Endodermal cell (in vitro differentiated cells): ENCODE measurements around the gene TCF4. TPM values are rescaled to one million over a fixed set of nuclear protein-coding genes. Genes with fewer than 3 reads are reported as not detected.

Experiments
- DNase-seq: peaks from one replicate; pipeline ENCODE4 v3.0.0-alpha.2; 2017
- H3K27ac ChIP-seq: 2 replicates; pipeline ENCODE4 v1.5.1; 2013; ENCODE audit warnings: mild to moderate bottlenecking, low read depth, low read length, moderate library complexity
- H3K27me3 ChIP-seq: 2 replicates; pipeline ENCODE4 v1.6.1; 2013; ENCODE audit warnings: mild to moderate bottlenecking, low read length, moderate library complexity; ENCODE audit not compliant: insufficient read depth, control insufficient read depth, poor library complexity, severe bottlenecking
- H3K36me3 ChIP-seq: 2 replicates; pipeline ENCODE4 v1.7.0; 2013; ENCODE audit warnings: mild to moderate bottlenecking, low read length, moderate library complexity; ENCODE audit not compliant: control insufficient read depth, insufficient read depth
- H3K4me1 ChIP-seq: one replicate; pipeline ENCODE4 v1.7.0; 2013; ENCODE audit warnings: low read length; ENCODE audit not compliant: control insufficient read depth, insufficient read depth
- H3K4me3 ChIP-seq: 2 replicates; pipeline ENCODE4 v1.5.1; 2013; ENCODE audit warnings: mild to moderate bottlenecking, low read length, moderate library complexity
- H3K9ac ChIP-seq: 2 replicates; pipeline ENCODE4 v1.6.1; 2013; ENCODE audit warnings: mild to moderate bottlenecking, low read length, moderate library complexity; ENCODE audit not compliant: poor library complexity, severe bottlenecking; ENCODE audit errors: extremely low read depth
- H3K9me3 ChIP-seq: 2 replicates; pipeline ENCODE4 v1.6.1; 2013; ENCODE audit warnings: mild to moderate bottlenecking, low read length, moderate library complexity; ENCODE audit not compliant: control insufficient read depth
- H3K27ac Mint-ChIP-seq: 2 replicates; pipeline ENCODE4 v1.8.0; 2020; ENCODE audit warnings: mixed read lengths
- H3K27me3 Mint-ChIP-seq: 2 replicates; pipeline ENCODE4 v1.8.0; 2021; ENCODE audit warnings: mild to moderate bottlenecking, mixed read lengths; ENCODE audit not compliant: insufficient read depth
- H3K36me3 Mint-ChIP-seq: 2 replicates; pipeline ENCODE4 v1.8.0; 2020; ENCODE audit warnings: low read depth, mixed read lengths
- H3K4me1 Mint-ChIP-seq: 2 replicates; pipeline ENCODE4 v1.8.0; 2020; ENCODE audit warnings: mixed read lengths
- H3K4me3 Mint-ChIP-seq: 2 replicates; pipeline ENCODE4 v1.8.0; 2020; ENCODE audit warnings: mild to moderate bottlenecking, moderate library complexity, mixed read lengths
- H3K9me3 Mint-ChIP-seq: 2 replicates; pipeline ENCODE4 v1.8.0; 2020; ENCODE audit warnings: mild to moderate bottlenecking, mixed read lengths
- WGBS, 2 experiments: methylation state at CpG; one replicate each; pipeline versions ENCODE4 v1.1.5 to v1.1.7; 2013; ENCODE audit warnings: missing lambda C conversion rate in 2 of 2, mixed read lengths in 1 of 2; ENCODE audit not compliant: insufficient coverage in 1 of 2, insufficient read length in 1 of 2; 5-methylcytosine and 5-hydroxymethylcytosine counted together
- total RNA-seq, 2 donors: library from RNA; stranded (reverse); fragmentation: NEBNext Ultra II Directional in 1 of 2; extraction: Animal tissue kit (Norgen Biotek cat#: 25700) in 1 of 2; gene quantifications; 2 replicates in 1 of 2; 3 replicates in 1 of 2; pipeline ENCODE4 v1.2.1, GENCODE V29; 2021
- TF ChIP-seq, protein P1 (sequence below): fragments of 200-600 bp; sonication (generic); conservative IDR thresholded peaks from 2 replicates; pipeline ENCODE4 v1.5.0; 2021; ENCODE audit warnings: antibody characterized with exemption, mild to moderate bottlenecking

The TCF4 gene
- total RNA-seq, 2 donors from 2014 or later, result 40.4 to 58.5 TPM

DNA sequence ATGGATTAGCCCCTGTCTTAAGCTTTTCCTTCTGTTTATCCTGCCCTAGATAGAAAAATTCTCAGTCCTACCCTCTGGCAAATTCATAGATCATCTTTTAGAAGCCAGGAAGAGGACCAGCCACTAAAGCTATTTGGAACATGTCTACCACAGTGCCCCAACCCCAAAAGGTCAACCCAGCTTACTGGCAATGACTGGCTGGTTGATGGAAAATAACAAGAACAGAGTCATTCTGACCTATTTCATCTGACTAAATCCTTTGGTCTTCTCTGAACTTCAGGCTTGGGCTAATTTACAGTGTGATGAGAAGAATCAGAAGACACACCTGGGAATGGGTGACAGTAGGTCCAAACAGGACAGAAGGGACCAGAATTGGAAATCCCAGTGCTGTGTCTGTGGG, 401.4 kb downstream of the TCF4 start:
- Histone ChIP-seq H3K4me1 (peaks cover 7% of the 10 kb centered on the region), H3K27me3 (no peaks in the 10 kb centered on the region), H3K36me3 (no peaks in the 10 kb centered on the region), H3K9me3 (no peaks in the 10 kb centered on the region), H3K27ac (no peak overlapping the region), H3K4me3 (no peak overlapping the region), H3K9ac (no peak overlapping the region)
- peaks cover 8% of the 10 kb centered on the region for H3K4me1 Mint-ChIP-seq
- no peaks in the 10 kb centered on the region for H3K9me3 Mint-ChIP-seq
- TF ChIP-seq, protein P1, sequence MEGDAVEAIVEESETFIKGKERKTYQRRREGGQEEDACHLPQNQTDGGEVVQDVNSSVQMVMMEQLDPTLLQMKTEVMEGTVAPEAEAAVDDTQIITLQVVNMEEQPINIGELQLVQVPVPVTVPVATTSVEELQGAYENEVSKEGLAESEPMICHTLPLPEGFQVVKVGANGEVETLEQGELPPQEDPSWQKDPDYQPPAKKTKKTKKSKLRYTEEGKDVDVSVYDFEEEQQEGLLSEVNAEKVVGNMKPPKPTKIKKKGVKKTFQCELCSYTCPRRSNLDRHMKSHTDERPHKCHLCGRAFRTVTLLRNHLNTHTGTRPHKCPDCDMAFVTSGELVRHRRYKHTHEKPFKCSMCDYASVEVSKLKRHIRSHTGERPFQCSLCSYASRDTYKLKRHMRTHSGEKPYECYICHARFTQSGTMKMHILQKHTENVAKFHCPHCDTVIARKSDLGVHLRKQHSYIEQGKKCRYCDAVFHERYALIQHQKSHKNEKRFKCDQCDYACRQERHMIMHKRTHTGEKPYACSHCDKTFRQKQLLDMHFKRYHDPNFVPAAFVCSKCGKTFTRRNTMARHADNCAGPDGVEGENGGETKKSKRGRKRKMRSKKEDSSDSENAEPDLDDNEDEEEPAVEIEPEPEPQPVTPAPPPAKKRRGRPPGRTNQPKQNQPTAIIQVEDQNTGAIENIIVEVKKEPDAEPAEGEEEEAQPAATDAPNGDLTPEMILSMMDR, result no peak
- DNase-seq, result no peak
- H3K4me3 Mint-ChIP-seq, result no peak overlapping the region
- no peaks in the 10 kb centered on the region for H3K27me3 Mint-ChIP-seq
- no peaks in the 10 kb centered on the region for H3K36me3 Mint-ChIP-seq
- H3K27ac Mint-ChIP-seq, result no peak overlapping the region

DNA sequence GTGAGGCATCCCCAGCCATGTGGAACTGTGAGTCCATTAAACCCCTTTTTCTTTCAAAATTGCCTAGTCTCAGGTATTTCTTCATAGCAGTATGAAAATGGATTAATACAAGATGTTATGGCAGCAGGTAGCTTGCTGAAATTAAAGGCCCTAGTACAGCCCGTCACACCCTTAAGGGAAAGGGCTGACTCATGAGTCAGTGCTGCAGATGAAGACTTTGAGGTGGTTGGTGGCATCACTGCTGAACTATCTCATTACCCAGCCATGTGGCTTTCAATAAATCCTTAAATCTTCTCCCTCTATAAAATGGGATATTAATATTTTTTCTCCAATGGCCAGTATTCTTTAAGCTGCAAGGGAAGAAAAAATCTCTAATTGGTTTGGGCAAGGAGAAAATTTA, 402.6 kb downstream of the TCF4 start:
- Mint-ChIP-seq H3K9me3 (no peaks in the 10 kb centered on the region), H3K4me3 (no peak overlapping the region), H3K36me3 (no peaks in the 10 kb centered on the region), H3K27ac (no peak overlapping the region), H3K4me1 (peaks cover 8% of the 10 kb centered on the region), H3K27me3 (no peaks in the 10 kb centered on the region)
- TF ChIP-seq, protein P1, result no peak
- WGBS, 2 experiments, result 100% methylated on average over 1 of the region's 1 CpG; no CpG with 5 or more reads in 1 of the 2 experiments
- Histone ChIP-seq H3K27me3 (no peaks in the 10 kb centered on the region), H3K4me1 (peaks cover 7% of the 10 kb centered on the region), H3K27ac (no peak overlapping the region), H3K9ac (no peak overlapping the region), H3K4me3 (no peak overlapping the region), H3K36me3 (no peaks in the 10 kb centered on the region), H3K9me3 (no peaks in the 10 kb centered on the region)
- no peak for DNase-seq

DNA sequence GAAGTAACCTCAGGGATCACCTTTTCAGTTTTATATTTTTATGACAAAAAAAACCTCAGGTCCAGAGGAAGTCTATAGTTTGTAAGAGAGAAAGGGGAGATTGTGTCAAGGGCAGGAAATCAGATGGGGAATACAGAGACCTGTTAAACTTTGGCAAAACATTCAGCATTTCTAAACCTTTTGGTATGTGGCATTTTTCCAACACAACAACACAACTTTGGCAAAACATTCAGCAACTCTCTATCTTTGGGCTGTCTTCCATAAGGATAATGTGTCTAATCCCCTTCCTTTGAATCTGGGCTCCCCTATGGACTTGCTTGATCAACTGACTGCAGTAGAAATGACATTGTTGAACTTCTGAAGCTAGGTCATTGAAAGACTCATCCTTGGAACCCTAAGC, 408.2 kb downstream of the TCF4 start:
- Histone ChIP-seq H3K9ac (no peak overlapping the region), H3K4me1 (no peaks in the 10 kb centered on the region), H3K4me3 (no peak overlapping the region), H3K27me3 (no peaks in the 10 kb centered on the region), H3K9me3 (peaks cover 1% of the 10 kb centered on the region), H3K36me3 (no peaks in the 10 kb centered on the region), H3K27ac (no peak overlapping the region)
- peaks cover 3% of the 10 kb centered on the region for H3K9me3 Mint-ChIP-seq
- H3K4me3 Mint-ChIP-seq, result no peak overlapping the region
- no peak for DNase-seq
- TF ChIP-seq, protein P1, result no peak
- no peak overlapping the region for H3K27ac Mint-ChIP-seq
- H3K4me1 Mint-ChIP-seq, result peaks cover 3% of the 10 kb centered on the region
- H3K36me3 Mint-ChIP-seq, result no peaks in the 10 kb centered on the region
- no peaks in the 10 kb centered on the region for H3K27me3 Mint-ChIP-seq
